ENCODE results near the gene TPST1.

- no peak for TF ChIP-seq GATA2 (IDR thresholded peaks at IDR 0.05; ENCODE audit: low read depth, low read length)
- TF ChIP-seq GATA3 (IDR thresholded peaks at IDR 0.05; ENCODE audit: low read depth, low read length) = no peak
Measured at GRCh38 chr7:66265566-66265965, 60.4 kb downstream of the TPST1 start.
